ENCODE results near the gene PDS5A.

- TF ChIP-seq CTCF (conservative IDR thresholded peaks at IDR 0.05) (no peak), EZH2 (IDR thresholded peaks at IDR 0.05; ENCODE audit: low read depth) (no peak)
These were observed 9.8 kb upstream of the PDS5A start for GRCh38 chr4:39987485-39987884.

Measured in PC-9 (cell line).